Measurements from ENCODE around the gene NGFR. TPM values are rescaled to one million over a fixed set of nuclear protein-coding genes. Genes with fewer than 3 reads are reported as not detected.

NGFR gene
- total RNA-seq, 1 donor from 2014 or later = 8.9 TPM

GRCh38 chr17:49486012-49486641 is 9.0 kb upstream of the NGFR start:
- Histone ChIP-seq H3K4me1 (peaks cover 6% of the 10 kb centered on the region), H3K27me3 (ENCODE audit: low read depth) (peaks cover 100% of the 10 kb centered on the region), H3K27ac (replicated peaks) (no peak overlapping the region), H3K4me3 (no peak overlapping the region), H3K9me3 (replicated peaks) (no peaks in the 10 kb centered on the region), H3K36me3 (no peaks in the 10 kb centered on the region)
- DNase-seq = peak; percentile 22
- TF ChIP-seq CTCF (IDR thresholded peaks at IDR 0.05; ENCODE audit: borderline replicate concordance) = no peak
- intact Hi-C loops (cut with micrococcal nuclease) = no loop called here

- DNase-seq = no peak
- TF ChIP-seq CTCF (IDR thresholded peaks at IDR 0.05; ENCODE audit: borderline replicate concordance) = no peak
- H3K4me1 ChIP-seq = peaks cover 6% of the 10 kb centered on the region
These were observed 7.9 kb upstream of the NGFR start for GRCh38 chr17:49487183-49487582.

GRCh38 chr17:49488612-49489011 is 6.5 kb upstream of the NGFR start:
- DNase-seq = no peak
- Histone ChIP-seq H3K27me3 (ENCODE audit: low read depth) (peaks cover 91% of the 10 kb centered on the region), H3K4me1 (peaks cover 6% of the 10 kb centered on the region), H3K36me3 (no peaks in the 10 kb centered on the region), H3K9me3 (replicated peaks) (no peaks in the 10 kb centered on the region), H3K27ac (replicated peaks) (no peak overlapping the region), H3K4me3 (no peak overlapping the region)
- no peak for TF ChIP-seq CTCF (IDR thresholded peaks at IDR 0.05; ENCODE audit: borderline replicate concordance)
- intact Hi-C loops (cut with micrococcal nuclease) = no loop called here

More at GRCh38 chr17:49487183-49487582, 7.9 kb upstream of the NGFR start:
- intact Hi-C loops (cut with micrococcal nuclease) = no loop called here
- Histone ChIP-seq H3K4me3 (no peak overlapping the region), H3K27ac (replicated peaks) (no peak overlapping the region), H3K36me3 (no peaks in the 10 kb centered on the region), H3K27me3 (ENCODE audit: low read depth) (peaks cover 99% of the 10 kb centered on the region), H3K9me3 (replicated peaks) (no peaks in the 10 kb centered on the region)

GRCh38 chr17:49489348-49489747 is 5.7 kb upstream of the NGFR start:
- TF ChIP-seq CTCF (IDR thresholded peaks at IDR 0.05; ENCODE audit: borderline replicate concordance) = no peak
- Histone ChIP-seq H3K36me3 (no peaks in the 10 kb centered on the region), H3K27ac (replicated peaks) (no peak overlapping the region), H3K27me3 (ENCODE audit: low read depth) (peaks cover 91% of the 10 kb centered on the region), H3K4me3 (no peak overlapping the region), H3K4me1 (peaks cover 6% of the 10 kb centered on the region), H3K9me3 (replicated peaks) (no peaks in the 10 kb centered on the region)
- intact Hi-C loops (cut with micrococcal nuclease) = no loop called here
- no peak for DNase-seq

GRCh38 chr17:49490276-49490675 is 4.8 kb upstream of the NGFR start:
- Histone ChIP-seq H3K36me3 (no peaks in the 10 kb centered on the region), H3K9me3 (replicated peaks) (no peaks in the 10 kb centered on the region), H3K4me3 (no peak overlapping the region), H3K27me3 (ENCODE audit: low read depth) (peaks cover 91% of the 10 kb centered on the region), H3K4me1 (peaks cover 13% of the 10 kb centered on the region), H3K27ac (replicated peaks) (no peak overlapping the region)
- TF ChIP-seq CTCF (IDR thresholded peaks at IDR 0.05; ENCODE audit: borderline replicate concordance) = no peak
- intact Hi-C loops (cut with micrococcal nuclease) = no loop called here
- DNase-seq = no peak
